Activated CD4-positive, alpha-beta T cell treated with anti-CD3 and anti-CD28 coated beads, Interleukin-2, amount 50 U/mL, for 24 hours (primary cell): ENCODE data around the gene ZNF763.
"Not testable (repeated sequence)": the region's sequence is repeated elsewhere in the genome, so short reads cannot be mapped to it uniquely, and the experiment has no call there.

Source experiments
- DNase-seq, 2 donors: peaks; one replicate each; pipeline ENCODE4 v3.0.0-alpha.2; 2020; ENCODE audit warnings: low read depth in 1 of 2, low spot score in 1 of 2

ZNF763 gene

DNA sequence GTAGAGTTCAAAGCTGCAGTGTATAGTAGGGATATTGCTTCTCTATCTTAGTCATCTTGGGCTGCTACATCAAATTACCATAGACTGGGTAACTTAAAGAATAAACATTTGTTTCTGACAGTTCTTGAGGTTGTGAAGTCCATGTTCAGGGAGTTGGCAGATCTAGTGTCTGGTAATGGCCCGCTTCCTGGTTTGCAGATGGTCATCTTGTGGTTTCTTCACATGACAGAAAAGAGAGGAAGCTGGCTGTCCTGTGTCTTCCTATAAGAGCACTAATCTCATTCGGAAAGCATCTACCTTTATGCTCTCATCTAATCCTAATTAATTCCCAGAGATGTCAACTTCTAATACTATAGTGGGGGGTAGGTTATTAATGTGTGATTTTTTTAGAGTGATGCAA, 6.2 kb downstream of the ZNF763 start:
- no peak for DNase-seq

GRCh38 chr19:11973019-11973810, 8.4 kb downstream of the ZNF763 start:
- no peak for DNase-seq

DNA sequence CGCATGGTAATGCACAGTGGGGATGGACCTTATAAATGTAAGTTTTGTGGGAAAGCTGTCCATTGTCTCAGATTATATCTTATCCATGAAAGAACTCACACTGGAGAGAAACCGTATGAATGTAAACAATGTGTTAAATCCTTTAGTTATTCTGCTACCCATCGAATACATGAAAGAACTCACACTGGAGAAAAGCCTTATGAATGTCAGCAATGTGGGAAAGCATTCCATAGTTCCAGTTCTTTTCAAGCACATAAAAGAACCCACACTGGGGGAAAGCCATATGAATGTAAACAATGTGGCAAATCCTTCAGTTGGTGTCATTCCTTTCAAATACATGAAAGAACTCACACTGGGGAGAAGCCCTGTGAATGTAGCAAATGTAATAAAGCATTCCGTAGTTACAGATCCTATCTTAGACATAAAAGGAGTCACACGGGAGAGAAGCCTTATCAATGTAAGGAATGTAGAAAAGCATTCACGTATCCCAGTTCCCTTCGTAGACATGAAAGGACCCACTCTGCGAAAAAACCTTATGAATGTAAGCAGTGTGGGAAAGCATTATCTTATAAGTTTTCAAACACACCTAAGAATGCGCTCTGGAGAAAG, 13.8 kb downstream of the ZNF763 start:
- DNase-seq: no peak

- DNase-seq: no peak
Measured at GRCh38 chr19:11979527-11979926, 14.7 kb downstream of the ZNF763 start.

GRCh38 chr19:11982526-11982925, 17.7 kb downstream of the ZNF763 start:
- no peak for DNase-seq

- DNase-seq: no peak
Measured at GRCh38 chr19:11984986-11985385, 20.1 kb downstream of the ZNF763 start.

GRCh38 chr19:11986754-11987153, 21.9 kb downstream of the ZNF763 start:
- no peak for DNase-seq

DNA sequence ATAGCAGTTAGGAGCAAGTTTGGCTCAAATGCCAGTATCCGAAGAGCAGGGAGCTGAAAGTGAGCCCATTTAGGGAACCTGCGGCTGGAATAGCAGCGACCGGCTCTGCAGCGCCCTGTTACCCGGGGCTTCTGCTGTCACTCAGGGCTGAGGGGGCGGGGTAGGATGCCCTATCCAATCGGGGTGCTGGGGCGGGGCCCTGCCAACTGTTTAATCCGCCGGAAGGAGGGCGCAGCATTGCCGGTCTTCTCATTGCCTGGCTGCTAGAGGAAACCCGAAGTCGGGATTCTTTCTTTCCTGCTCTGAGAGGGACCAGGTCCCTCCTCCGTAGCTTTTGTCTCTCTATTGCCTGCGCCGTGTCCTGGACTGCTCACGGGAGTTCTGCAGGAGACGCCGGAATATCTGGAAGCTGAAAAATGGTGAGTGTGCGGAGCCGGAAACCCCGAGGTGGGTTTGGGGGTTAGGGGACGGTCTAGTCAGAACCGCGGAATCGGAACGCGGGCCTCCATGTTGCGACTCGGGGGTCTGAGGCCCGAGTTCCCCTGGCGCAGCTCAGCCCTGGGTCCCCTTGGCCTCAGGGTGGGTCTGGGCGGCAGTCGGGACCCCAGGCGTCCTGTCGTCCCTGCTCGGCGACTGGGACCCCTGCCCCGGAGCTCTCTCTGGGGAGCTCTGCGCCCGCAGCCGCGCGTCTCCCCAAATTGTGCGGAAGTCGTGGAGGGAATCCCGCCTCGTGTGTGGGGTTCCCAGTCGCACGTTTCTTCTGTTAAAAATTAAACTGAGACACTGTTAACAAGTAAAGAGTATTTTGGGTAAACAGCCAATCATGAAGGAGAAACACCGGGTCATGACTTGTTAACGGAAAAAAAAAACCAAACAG, 22.8 kb downstream of the ZNF763 start:
- peak; percentile 79 to 92 for DNase-seq

- no peak for DNase-seq
Measured at GRCh38 chr19:11989112-11989456, 24.2 kb downstream of the ZNF763 start.

DNA sequence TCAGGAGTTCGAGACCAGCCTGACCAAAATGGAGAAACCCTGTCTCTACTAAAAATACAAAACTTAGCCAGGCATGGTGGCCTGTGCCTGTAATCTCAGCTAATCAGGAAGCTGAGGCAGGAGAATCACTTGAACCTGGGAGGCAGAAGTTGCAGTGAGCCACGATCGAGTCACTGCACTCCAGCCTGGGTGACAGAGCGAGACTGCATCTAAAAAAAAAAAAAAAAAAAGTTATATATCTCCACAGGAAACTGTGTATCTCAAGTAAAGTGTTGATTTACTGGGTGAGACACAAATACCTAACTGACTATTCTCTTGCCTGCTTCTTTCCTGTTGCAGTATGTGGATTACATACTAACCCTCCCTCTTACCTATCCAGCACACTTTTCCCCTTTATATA, 27.1 kb downstream of the ZNF763 start:
- DNase-seq: not testable (repeated sequence)

- DNase-seq: no peak
Measured at GRCh38 chr19:11995174-11995573, 30.3 kb downstream of the ZNF763 start.

DNA sequence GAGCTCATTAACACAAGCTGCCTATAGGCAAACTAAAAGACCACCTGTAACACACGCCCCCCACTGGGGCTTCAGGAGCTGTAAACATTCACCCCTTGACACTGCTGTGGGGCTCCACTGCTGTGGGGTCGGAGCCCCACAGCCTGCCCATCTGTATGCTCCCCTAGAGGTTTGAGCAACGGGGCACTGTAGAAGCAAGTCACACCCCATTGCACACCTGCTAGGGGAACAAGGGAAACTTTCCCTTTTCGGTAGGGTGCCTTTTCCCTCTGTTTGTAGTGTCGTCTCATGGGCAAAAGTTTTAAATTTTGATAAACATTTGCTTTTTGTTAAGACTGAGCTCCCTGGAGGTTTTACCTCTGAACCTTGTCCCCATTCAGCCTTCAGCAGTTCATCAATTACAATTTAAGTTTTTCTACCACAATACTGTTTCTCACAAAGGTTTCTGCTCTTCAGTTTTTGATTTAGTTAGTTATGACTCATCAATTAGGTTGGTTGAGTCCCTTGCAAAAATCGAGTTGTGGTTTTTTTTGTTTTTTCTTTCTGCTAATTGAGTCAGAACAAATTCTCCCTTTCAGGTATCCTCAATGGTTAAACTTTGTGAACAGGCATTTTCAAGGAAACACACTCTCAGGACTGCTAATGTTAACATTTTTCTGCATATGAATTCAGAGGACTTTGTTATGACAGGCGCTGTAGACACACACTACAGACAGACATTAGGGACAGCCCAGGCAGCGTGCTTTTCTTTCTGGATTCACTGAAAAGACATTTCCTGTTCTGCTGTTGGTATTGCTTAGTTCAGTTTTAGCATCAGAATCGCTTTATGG, 35.5 kb downstream of the ZNF763 start:
- DNase-seq: peak in 1 of 2 donors; percentile 9

DNA sequence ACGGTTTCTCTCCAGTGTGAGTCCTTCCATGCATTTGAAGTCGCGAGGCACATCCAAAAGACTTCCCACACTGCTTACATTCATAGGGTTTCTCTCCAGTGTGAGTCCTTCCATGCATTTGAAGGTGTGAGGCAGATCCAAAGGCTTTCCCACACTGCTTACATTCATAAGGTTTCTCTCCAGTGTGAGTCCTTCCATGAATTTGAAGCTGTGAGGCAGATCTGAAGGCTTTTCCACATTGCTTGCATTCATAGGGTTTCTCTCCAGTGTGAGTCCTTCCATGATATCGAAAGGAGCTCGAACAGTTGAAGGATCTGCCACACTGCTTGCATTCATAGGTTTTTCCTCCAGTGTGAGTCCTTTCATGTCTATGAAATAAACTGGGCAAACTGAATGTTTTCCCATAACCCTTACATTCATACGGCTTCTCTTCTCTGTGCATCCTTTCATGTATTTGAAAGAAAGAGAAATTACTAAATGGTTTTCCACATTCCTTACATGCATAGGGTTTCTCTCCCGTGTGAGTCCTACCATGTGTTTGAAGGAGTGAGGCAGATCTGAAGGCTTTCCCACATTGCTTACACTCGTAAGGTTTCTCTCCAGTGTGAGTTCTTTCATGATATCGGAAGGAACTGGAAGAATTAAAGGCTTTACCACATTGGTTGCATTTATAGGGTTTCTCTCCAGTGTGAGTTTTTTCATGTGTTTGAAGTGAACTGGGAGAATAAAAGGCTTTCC, 50.3 kb downstream of the ZNF763 start:
- no peak for DNase-seq

DNA sequence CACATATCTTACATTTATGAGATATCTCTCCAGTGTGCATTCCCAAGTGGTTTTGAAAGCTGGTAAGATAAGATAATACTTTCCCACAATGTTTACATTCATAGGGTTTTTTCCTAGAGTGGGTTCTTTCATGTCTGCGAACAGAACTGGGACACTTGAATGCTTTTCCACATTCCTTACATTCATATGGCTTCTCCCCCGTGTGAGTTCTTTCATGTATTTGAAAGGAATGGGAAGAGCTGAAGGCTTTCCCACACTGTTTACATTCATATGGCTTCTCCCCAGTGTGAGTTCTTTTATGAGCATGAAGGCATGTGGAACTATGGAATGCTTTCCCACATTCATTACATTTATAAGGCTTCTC, 50.9 kb downstream of the ZNF763 start:
- DNase-seq: no peak
